Thoracic aorta (tissue), 2 donors: ENCODE measurements around the gene CALML5. TPM values are rescaled to one million over a fixed set of nuclear protein-coding genes. Genes with fewer than 3 reads are reported as not detected.

ENCODE experiments used
- ATAC-seq: fragments of 150-250 bp; one replicate; pipeline ENCODE4 v1.8.0; 2017; ENCODE audit warnings: low read depth; ENCODE audit not compliant: insufficient number of reproducible peaks, low FRiP score
- DNase-seq: peaks from one replicate; pipeline ENCODE4 v3.0.0-alpha.2; 2020; ENCODE audit warnings: low spot score
- H3K27ac ChIP-seq, 2 donors: fragments of 200-600 bp; sonication (generic); 1 replicate in 1 of 2; 2 replicates in 1 of 2; pipeline ENCODE4 v1.5.1; 2016; ENCODE audit warnings: mild to moderate bottlenecking in 2 of 2, moderate library complexity in 2 of 2
- H3K27me3 ChIP-seq: fragments of 200-600 bp; sonication (generic); replicated peaks from 2 replicates; pipeline ENCODE4 v1.6.0; 2016; ENCODE audit warnings: mild to moderate bottlenecking; ENCODE audit not compliant: insufficient read depth
- H3K36me3 ChIP-seq: fragments of 200-600 bp; sonication (generic); one replicate; pipeline ENCODE4 v1.5.1; 2016
- H3K4me1 ChIP-seq, 2 donors: fragments of 200-600 bp; sonication (generic); 1 replicate in 1 of 2; 2 replicates in 1 of 2; pipeline versions ENCODE4 v1.5.1 to v1.6.0; 2016; ENCODE audit warnings: low read depth in 2 of 2, mild to moderate bottlenecking in 1 of 2; ENCODE audit not compliant: control insufficient read depth in 1 of 2
- H3K4me3 ChIP-seq: fragments of 200-600 bp; sonication (generic); 2 replicates; pipeline ENCODE4 v1.5.1; 2016; ENCODE audit warnings: mild to moderate bottlenecking
- H3K9me3 ChIP-seq: fragments of 200-600 bp; sonication (generic); 2 replicates; pipeline ENCODE4 v1.5.1; 2016
- total RNA-seq, 2 donors: library from RNA; depleted of rRNA; stranded (reverse); fragments of >200 nt; gene quantifications; one replicate each; pipeline versions ENCODE4 v1.1.0 to v1.2.3, GENCODE V29; 2016
- TF ChIP-seq, protein P1 (sequence below): fragments of 200-600 bp; sonication (generic); IDR thresholded peaks from one replicate; pipeline ENCODE4 v1.5.1; 2019; ENCODE audit warnings: antibody characterized with exemption

The CALML5 gene
- total RNA-seq, 2 donors from 2014 or later: 3.7 TPM; not detected in 1

DNA sequence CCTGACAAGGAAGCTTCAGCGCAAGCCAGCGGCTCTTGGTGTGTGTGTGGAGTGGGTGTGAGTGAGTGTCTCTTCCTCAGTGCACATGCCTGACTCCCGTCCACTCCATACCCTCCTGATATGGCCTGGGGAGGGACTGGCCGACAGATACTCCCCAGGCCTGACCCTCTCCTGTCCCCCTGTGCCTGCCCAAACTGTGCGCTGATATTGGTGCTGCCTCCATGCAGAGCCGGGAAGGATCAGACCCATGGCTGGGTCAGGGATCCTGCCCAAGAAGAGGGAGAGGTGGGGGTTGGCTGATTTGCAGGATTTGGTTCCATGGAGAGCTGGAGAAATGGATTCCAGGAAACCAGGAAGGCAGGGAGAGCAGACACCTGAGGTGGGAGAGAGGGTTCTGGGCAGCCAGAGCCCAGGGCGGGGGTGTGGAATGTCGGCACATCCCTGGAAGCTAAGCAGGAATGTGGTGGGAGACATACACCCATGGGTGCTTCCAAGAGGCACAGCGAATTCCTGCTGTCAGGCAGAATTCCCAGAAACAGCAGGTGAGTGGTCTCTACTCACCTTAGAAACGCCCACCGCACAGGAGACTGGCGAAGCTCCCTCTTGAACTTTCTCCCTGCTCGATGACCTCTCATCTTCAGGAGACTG is 6.3 kb downstream of the CALML5 start:
- H3K36me3 ChIP-seq: no peaks in the 10 kb centered on the region
- no peaks in the 10 kb centered on the region for H3K9me3 ChIP-seq
- ATAC-seq (no peak), DNase-seq (no peak)
- TF ChIP-seq, protein P1, sequence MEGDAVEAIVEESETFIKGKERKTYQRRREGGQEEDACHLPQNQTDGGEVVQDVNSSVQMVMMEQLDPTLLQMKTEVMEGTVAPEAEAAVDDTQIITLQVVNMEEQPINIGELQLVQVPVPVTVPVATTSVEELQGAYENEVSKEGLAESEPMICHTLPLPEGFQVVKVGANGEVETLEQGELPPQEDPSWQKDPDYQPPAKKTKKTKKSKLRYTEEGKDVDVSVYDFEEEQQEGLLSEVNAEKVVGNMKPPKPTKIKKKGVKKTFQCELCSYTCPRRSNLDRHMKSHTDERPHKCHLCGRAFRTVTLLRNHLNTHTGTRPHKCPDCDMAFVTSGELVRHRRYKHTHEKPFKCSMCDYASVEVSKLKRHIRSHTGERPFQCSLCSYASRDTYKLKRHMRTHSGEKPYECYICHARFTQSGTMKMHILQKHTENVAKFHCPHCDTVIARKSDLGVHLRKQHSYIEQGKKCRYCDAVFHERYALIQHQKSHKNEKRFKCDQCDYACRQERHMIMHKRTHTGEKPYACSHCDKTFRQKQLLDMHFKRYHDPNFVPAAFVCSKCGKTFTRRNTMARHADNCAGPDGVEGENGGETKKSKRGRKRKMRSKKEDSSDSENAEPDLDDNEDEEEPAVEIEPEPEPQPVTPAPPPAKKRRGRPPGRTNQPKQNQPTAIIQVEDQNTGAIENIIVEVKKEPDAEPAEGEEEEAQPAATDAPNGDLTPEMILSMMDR: no peak
- H3K4me3 ChIP-seq: no peak overlapping the region
- no peaks in the 10 kb centered on the region for H3K4me1 ChIP-seq
- no peak overlapping the region for H3K27ac ChIP-seq
- no peaks in the 10 kb centered on the region for H3K27me3 ChIP-seq

DNA sequence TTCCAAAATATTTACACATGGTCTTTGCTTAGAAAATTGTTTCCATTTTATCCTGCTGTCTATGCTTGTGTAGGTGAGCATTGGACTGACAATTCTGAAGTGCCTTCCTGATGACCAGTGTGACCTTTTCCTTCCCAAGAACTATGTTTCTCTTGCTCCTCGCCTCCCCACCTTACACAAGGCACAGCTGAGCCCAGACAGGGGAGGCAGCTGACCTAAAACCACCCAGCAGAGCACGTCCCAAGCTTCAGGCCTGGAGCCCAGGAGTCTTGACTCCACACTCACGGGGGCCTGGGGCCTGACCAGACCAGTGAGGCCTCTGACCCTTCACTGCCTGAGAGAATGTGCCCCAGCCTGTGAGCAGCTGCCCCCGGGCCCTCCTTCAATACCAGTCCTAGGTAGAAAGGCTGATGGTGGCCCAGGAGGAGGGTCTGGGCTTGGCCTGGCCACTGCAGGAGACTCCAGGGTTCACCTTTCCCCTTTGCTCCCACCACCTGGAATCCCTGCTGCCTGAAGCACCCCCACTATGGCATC is 7.0 kb downstream of the CALML5 start:
- Histone ChIP-seq H3K36me3 (no peaks in the 10 kb centered on the region), H3K27ac (no peak overlapping the region), H3K27me3 (no peaks in the 10 kb centered on the region), H3K4me1 (no peaks in the 10 kb centered on the region), H3K4me3 (no peak overlapping the region), H3K9me3 (no peaks in the 10 kb centered on the region)
- TF ChIP-seq, protein P1: no peak
- no peak for ATAC-seq
- no peak for DNase-seq

- H3K4me1 ChIP-seq: no peaks in the 10 kb centered on the region
- TF ChIP-seq, protein P1: no peak
- no peak overlapping the region for H3K4me3 ChIP-seq
- H3K27ac ChIP-seq: no peak overlapping the region
- no peaks in the 10 kb centered on the region for H3K9me3 ChIP-seq
- ATAC-seq (no peak), DNase-seq (no peak)
- H3K27me3 ChIP-seq: no peaks in the 10 kb centered on the region
- no peaks in the 10 kb centered on the region for H3K36me3 ChIP-seq
Measured at GRCh38 chr10:5491477-5491876, 7.9 kb downstream of the CALML5 start.

GRCh38 chr10:5490698-5491464 is 8.5 kb downstream of the CALML5 start:
- H3K27ac ChIP-seq: no peak overlapping the region
- TF ChIP-seq, protein P1: no peak
- DNase-seq (no peak), ATAC-seq (no peak)
- H3K4me1 ChIP-seq: no peaks in the 10 kb centered on the region
- H3K27me3 ChIP-seq: no peaks in the 10 kb centered on the region
- no peaks in the 10 kb centered on the region for H3K36me3 ChIP-seq
- H3K4me3 ChIP-seq: no peak overlapping the region
- no peaks in the 10 kb centered on the region for H3K9me3 ChIP-seq

- no peak overlapping the region for H3K27ac ChIP-seq
- DNase-seq (no peak), ATAC-seq (no peak)
- TF ChIP-seq, protein P1: no peak
- H3K27me3 ChIP-seq: no peaks in the 10 kb centered on the region
- H3K9me3 ChIP-seq: no peaks in the 10 kb centered on the region
- H3K4me1 ChIP-seq: no peaks in the 10 kb centered on the region
- no peak overlapping the region for H3K4me3 ChIP-seq
- no peaks in the 10 kb centered on the region for H3K36me3 ChIP-seq
Measured at GRCh38 chr10:5490032-5490431, 9.3 kb downstream of the CALML5 start.
